CD4-positive, alpha-beta T cell treated with Interleukin-17A for 1 hour (primary cell): ENCODE results near the gene EXOC4.

Experiments used
- DNase-seq: peaks from one replicate; pipeline ENCODE4 v3.0.0-alpha.2; 2020

The EXOC4 gene

GRCh38 chr7:133682364-133683181 is 429.7 kb downstream of the EXOC4 start:
- no peak for DNase-seq

GRCh38 chr7:133683182-133683454 is 430.2 kb downstream of the EXOC4 start:
- DNase-seq, result no peak

DNA sequence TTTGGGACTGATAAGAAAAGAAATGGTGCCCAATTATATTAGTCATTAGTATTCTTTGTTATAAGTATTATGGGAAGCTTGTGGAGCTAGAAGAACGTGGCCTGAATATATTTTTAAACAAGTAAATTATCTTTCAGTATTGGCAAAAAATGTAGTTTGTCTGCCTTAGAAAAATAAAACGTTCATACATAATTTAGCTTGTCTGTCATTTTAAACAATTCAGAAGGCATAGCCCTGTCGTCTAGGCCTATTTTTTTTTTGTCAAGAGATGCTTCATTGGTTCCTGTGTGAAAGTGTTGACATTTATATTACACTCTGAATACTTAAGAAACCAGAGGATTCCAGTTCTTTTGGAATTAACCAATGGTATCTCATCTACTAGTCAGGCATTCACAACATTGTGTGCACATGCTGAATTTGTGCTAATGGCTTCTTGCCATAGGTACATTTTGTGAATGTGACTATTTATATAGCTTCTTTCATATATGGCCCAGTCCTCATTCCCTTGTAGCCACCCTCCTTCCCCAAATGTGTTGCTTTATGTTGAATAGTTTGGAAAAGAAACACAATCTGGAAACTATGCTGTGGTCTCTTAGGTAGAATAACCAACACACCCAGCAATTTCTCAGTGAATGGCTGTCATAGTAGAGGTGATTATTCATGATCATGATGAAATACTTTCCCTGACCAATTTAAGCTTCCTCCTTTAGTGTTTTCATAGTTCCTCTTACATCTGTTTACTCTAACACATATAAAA is 435.8 kb downstream of the EXOC4 start:
- no peak for DNase-seq

DNA sequence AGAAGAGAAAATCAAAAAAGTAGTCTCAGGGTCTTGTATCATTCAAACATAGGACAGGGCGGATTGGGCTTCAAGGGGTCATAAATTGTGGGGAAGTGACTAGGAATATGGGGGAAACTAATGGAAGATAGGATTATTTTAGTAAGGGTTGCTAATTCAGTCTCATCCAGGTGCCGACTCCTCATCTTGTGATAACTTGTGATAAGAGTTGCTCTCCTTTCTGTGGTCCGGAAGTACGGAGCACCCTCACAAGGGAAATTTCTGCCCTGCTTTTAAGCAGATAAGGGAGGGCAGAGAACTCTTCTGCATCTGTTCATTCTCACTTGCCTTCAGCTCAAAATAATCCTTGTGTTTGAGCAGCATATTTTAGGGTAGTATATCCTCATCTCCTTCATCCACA is 437.9 kb downstream of the EXOC4 start:
- no peak for DNase-seq

- no peak for DNase-seq
Observed at GRCh38 chr7:133691727-133692610, 439.1 kb downstream of the EXOC4 start.

DNA sequence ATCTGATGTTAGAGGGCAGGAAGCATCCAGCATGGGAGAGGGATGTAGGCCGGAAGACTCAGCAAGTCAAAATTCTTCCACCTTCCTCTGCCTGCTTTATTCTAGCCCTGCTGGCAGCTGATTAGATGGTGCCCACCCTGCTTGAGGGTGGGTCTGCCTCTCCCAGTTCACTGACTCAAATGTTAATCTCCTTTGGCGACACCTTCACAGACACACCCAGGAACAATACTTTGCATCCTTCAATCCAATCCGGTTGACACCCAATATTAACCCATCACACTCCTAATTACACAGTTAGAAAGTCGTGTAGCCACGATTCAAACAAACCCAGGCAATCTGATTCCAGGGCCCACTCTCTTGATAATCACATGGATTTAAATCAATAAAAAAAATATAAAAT is 440.4 kb downstream of the EXOC4 start:
- DNase-seq, result no peak

GRCh38 chr7:133696056-133696455 is 443.2 kb downstream of the EXOC4 start:
- DNase-seq, result no peak

GRCh38 chr7:133697585-133697984 is 444.7 kb downstream of the EXOC4 start:
- DNase-seq, result no peak

GRCh38 chr7:133698127-133698526 is 445.2 kb downstream of the EXOC4 start:
- no peak for DNase-seq

DNA sequence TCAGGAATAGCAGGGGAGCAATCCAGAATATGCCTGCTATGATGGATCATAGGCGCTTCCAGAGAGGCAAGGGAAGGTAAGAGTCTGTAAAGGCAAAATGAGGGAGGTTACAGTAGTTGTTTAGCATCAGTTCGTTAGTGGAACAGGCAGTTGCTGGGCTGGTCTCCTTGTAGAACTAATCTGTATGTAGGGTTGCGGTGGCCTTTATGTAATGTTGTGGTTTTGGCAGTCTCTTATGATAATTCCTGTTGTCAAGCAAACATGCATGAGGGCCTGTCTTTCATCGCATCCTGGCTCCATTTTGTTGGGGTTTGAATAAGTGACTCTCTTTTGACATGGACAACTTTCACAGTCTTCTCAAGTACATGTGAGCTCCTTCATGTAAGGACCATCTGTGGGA is 446.5 kb downstream of the EXOC4 start:
- no peak for DNase-seq

DNA sequence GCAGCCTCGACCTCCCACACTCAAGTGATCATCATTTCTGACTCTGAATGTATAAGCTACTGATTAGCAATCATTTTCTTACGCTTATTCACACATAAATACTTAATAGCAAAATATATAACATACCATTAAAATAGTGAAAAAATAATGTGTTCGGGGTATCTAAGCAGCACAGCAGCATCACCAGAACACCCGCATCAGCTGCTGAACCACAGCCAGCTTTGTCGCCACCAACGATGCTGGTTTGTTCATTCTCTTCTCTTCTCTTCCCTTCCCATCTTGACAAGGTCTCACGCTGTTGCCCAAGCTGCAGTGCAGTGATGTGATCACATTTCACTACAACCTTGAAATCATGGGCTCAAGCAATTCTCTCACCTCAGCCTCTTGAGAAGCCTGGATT is 449.2 kb downstream of the EXOC4 start:
- no peak for DNase-seq

- no peak for DNase-seq
Observed at GRCh38 chr7:133702960-133703359, 450.1 kb downstream of the EXOC4 start.

GRCh38 chr7:133703547-133703946 is 450.7 kb downstream of the EXOC4 start:
- no peak for DNase-seq

DNA sequence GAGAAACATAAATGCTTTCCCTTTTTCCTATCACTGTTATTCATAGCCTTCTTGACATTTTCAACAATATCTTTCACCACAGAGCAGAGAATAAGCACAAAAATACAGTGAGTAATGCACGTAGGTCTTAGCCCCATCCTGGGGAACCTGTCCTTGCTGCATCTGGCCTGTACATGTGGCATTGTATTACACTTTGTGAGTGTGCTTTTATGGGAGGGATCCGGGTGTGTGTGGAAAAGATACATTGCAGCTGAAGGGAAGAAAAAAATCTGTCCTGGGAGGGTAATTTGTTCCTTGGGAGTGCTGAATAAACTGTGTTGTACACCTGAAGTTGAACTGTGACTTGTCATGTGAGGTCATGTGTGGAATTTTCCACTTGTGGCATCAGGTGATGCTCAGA is 451.6 kb downstream of the EXOC4 start:
- no peak for DNase-seq

GRCh38 chr7:133705596-133705995 is 452.7 kb downstream of the EXOC4 start:
- no peak for DNase-seq

DNA sequence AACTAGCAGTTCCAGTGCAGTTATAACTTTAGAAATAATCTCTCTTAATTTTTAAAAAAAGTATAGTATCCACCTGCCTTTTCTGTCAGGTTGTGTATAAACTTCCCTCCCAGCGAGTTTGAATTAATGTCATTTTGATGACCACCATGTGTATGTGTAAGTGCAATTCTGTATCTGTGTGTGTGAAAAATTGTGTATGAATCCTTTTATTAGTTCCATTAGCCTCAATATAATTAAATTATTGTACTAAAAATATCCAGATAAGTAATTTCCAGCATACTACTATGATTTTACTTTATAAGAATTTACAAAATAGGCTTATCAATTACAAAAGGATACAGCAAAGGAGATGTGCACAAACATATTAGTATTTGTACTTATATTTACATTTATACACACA is 453.1 kb downstream of the EXOC4 start:
- DNase-seq, result no peak

DNA sequence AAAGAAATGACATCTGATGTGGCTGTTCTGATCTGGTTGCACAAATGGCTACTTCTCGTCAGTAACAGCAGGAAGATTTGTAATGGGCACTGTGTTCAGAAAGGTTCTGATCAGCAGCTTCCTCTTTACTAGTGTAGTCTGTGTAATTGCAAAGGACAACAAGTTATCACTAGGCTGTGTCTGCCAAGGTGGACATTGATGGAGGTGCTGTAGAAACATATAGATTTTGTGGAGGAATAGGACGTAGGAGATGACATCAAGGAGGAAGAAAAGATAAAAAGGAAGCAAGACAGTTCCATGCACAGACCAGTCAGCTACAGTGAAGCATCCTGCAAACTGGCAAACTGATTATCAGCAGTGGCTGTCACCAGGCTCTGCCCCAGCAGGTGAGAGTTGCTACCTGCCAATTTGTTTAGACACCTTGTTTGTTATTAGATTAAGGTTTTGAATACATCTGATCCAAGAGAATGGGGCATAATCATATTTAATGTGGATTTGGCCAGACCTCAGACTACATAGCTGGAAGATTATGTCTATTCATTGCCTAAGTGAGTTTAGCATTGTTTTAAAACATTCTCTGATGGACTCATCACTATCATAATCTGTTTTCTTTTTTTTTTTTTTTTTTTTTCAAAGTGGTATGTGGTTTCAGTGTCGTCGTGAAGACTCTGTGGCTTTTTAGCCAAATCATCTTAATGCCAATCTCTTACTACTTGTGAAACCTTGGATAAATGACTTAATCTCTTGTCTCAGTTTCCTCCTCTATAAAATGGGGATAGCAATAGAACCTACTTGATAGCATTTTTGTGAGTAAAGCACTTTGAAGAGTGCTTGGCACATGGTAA is 456.4 kb downstream of the EXOC4 start:
- no peak for DNase-seq

- DNase-seq, result no peak
Observed at GRCh38 chr7:133712544-133712943, 459.7 kb downstream of the EXOC4 start.

DNA sequence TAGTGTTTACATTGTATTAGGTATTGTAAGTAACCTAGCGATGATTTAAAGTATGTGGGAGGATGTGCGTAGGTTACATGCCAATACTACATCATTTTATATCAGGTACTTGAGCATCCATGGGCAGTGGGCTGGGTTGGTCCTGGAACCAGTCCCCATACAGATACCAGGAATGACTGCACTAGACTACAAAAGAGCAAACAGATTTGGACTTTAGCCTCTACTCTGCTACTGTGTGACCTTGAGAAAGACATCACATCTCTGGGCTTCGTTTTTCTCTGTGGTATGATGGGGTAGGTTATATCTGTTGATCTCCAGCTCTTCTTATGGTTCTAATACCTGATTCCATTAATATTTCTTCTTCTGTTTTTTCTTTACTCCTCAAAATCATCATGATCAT is 461.8 kb downstream of the EXOC4 start:
- no peak for DNase-seq

DNA sequence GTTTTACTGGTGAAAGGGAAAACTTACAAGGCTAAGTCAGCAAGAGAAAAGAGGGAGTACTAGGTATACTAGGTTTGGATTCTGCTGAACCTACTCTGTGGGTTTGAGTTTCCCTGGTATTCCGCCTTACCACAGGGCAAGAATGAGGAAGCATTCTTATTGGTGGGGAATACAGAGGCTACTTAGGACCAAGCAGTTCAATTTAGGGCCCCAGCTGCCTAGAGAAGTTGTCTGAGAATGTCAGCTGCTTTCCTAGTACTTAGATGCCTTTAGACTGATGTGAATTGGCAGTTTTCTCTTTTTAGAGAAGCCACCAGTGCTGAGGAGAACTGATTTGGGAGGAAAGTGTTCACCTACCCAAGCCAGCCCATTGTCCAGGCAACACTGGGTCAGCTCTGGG is 465.3 kb downstream of the EXOC4 start:
- no peak for DNase-seq

DNA sequence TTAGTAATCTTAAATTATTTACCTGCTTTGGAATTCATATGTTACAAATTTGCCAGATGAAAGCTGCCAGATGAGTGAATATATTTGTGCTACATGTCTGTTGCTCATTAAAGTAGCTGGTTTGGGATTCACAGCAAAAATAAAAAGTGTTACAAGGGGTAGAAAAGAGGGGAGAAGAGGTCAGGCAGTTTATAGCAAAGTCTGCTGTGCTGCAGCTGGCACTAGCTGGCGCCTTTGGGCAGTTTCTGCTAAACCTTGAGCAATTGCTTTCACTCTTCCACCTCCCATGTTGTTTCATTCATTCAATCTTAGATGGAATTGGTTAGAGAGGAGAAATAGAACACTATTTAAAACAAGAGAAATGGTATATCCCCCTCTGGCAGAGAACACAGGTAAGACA is 470.2 kb downstream of the EXOC4 start:
- DNase-seq, result no peak

GRCh38 chr7:133724148-133724547 is 471.3 kb downstream of the EXOC4 start:
- no peak for DNase-seq

DNA sequence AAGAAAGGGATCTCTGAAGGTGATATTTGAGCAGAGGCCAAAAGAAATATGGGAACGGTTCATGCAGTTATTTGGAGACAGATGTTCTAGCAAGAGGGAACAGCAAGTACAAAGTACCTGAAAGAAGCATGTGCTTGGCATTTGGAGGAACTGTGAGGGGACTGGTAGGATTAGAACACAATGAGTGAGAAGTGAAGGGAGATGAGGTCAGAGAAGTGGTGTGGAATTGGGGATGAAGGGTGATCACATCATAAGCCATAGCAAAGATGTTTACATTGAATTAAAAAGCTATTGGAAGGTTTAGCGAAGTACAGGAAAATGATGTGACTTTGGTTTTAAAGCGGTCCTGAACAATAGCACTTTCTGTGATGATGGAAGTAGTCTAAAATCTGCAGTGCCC is 471.8 kb downstream of the EXOC4 start:
- no peak for DNase-seq
